Erythroblast (primary cell): ENCODE measurements around the gene EYA3.

Source experiments
- GATA1 ChIP-seq: IDR thresholded peaks from 2 replicates; pipeline ENCODE4 v1.6.1; 2011; ENCODE audit warnings: low read depth, mild to moderate bottlenecking, control low read depth, low read length, moderate library complexity
- POLR2A ChIP-seq: IDR thresholded peaks from 2 replicates; pipeline ENCODE4 v1.6.1; 2011; ENCODE audit warnings: mild to moderate bottlenecking, low read length

DNA sequence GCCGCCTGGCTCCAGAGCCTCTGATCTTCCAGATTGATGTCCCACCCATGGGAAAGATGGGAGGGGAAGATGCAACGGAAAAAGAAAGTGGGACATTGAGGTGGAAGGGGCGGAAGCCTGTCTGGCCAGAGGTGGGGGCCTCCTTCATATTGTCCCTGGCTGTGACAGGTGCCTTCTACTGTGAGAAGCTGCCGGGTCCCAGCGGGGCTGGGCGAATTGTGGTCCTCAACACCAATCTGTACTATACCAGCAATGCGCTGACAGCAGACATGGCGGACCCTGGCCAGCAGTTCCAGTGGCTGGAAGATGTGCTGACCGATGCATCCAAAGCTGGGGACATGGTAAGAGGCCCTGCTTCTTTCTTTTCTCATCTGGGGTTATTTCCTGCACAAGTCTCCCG, 134.2 kb downstream of the EYA3 start:
- TF ChIP-seq POLR2A = no peak
- TF ChIP-seq GATA1 = no peak
